A673 (cell line): ENCODE results near the gene COPS4. TPM values are rescaled to one million over a fixed set of nuclear protein-coding genes. Genes with fewer than 3 reads are reported as not detected.

Source experiments
- BruUV-seq: library from RNA; stranded (reverse); fragments of 400-500 nt; replicated peaks from 2 replicates; lab custom pipeline; 2021; lab: Mats Ljungman, UMichigan
- CTCF ChIA-PET: fragments of 300-600 bp; sonication (Branson Sonifier 250); formaldehyde crosslinking; loops from one replicate; lab custom pipeline; 2022; ENCODE audit warnings: antibody characterized with exemption; lab: Charles Lee
- POLR2A ChIA-PET: fragments of 300-600 bp; sonication (Branson Sonifier 250); formaldehyde crosslinking; loops from one replicate; lab custom pipeline; 2022; ENCODE audit warnings: antibody characterized with exemption; ENCODE audit not compliant: low non-redundant PET; lab: Charles Lee
- DNase-seq: peaks from one replicate; pipeline ENCODE4 v3.0.0-alpha.2; 2015; ENCODE audit warnings: low spot score
- H3K27ac ChIP-seq: fragments of 200-600 bp; sonication (generic); 2 replicates; pipeline ENCODE4 v1.5.1; 2016; ENCODE audit warnings: mixed run types, low read depth, mild to moderate bottlenecking, mixed read lengths, antibody characterized with exemption, low read length; ENCODE audit not compliant: poor library complexity, severe bottlenecking
- H3K27me3 ChIP-seq: fragments of 200-600 bp; sonication (generic); replicated peaks from 2 replicates; pipeline ENCODE4 v1.6.1; 2017; ENCODE audit warnings: mixed run types, low read depth, mild to moderate bottlenecking, mixed read lengths, antibody characterized with exemption, low read length; ENCODE audit not compliant: insufficient read depth, poor library complexity
- H3K36me3 ChIP-seq: fragments of 200-600 bp; sonication (generic); 2 replicates; pipeline ENCODE4 v1.6.1; 2016; ENCODE audit warnings: mixed run types, mild to moderate bottlenecking, mixed read lengths, antibody characterized with exemption, low read length; ENCODE audit not compliant: insufficient read depth, poor library complexity, severe bottlenecking
- H3K4me1 ChIP-seq: fragments of 200-600 bp; sonication (generic); 2 replicates; pipeline ENCODE4 v1.6.1; 2017; ENCODE audit warnings: mixed run types, mild to moderate bottlenecking, mixed read lengths, antibody characterized with exemption, low read length; ENCODE audit not compliant: insufficient read depth, poor library complexity, severe bottlenecking
- H3K4me3 ChIP-seq: fragments of 200-600 bp; sonication (generic); 2 replicates; pipeline ENCODE4 v1.5.1; 2016; ENCODE audit warnings: low read depth, mixed run types, mild to moderate bottlenecking, mixed read lengths, low read length; ENCODE audit not compliant: poor library complexity, severe bottlenecking
- H3K9me3 ChIP-seq: fragments of 200-600 bp; sonication (generic); 2 replicates; pipeline ENCODE4 v1.6.1; 2016; ENCODE audit warnings: mixed run types, low read depth, mild to moderate bottlenecking, mixed read lengths, antibody characterized with exemption, low read length; ENCODE audit not compliant: poor library complexity, severe bottlenecking
- CTCF ChIP-seq: fragments of 300-800, 200-600 bp; sonication (generic); conservative IDR thresholded peaks from 2 replicates; pipeline ENCODE4 v1.5.1; 2017; ENCODE audit warnings: low read depth, mild to moderate bottlenecking, antibody characterized with exemption, low read length, moderate library complexity, mixed read lengths
- EZH2 ChIP-seq: fragments of 200-600 bp; sonication (generic); IDR thresholded peaks from 2 replicates; pipeline ENCODE4 v1.6.1; 2017; ENCODE audit warnings: borderline replicate concordance, low read depth, mild to moderate bottlenecking, mixed read lengths, antibody characterized with exemption, low read length; ENCODE audit not compliant: poor library complexity, severe bottlenecking
- intact Hi-C: fragments of 100-400 bp; cut with micrococcal nuclease; formaldehyde crosslinking; loops from one replicate; pipeline ENCODE4 v1.10.0; 2022; ENCODE audit not compliant: unreplicated experiment
- total RNA-seq: library from RNA; stranded (reverse); gene quantifications from 2 replicates; pipeline ENCODE4 v1.2.3, GENCODE V29; 2021

COPS4 gene
- total RNA-seq, 1 experiment from 2014 or later = 25.5 TPM

- H3K27ac ChIP-seq = no peak overlapping the region
- H3K4me1 ChIP-seq = no peaks in the 10 kb centered on the region
- POLR2A ChIA-PET = no interaction called here
- H3K27me3 ChIP-seq = no peaks in the 10 kb centered on the region
- BruUV-seq = no TSS peak
- intact Hi-C loops = no loop called here
- CTCF ChIA-PET = no interaction called here
- TF ChIP-seq EZH2 (no peak), CTCF (no peak)
- no peak for DNase-seq
- no peaks in the 10 kb centered on the region for H3K36me3 ChIP-seq
- H3K4me3 ChIP-seq = no peak overlapping the region
- no peaks in the 10 kb centered on the region for H3K9me3 ChIP-seq
Observed at GRCh38 chr4:82989575-82990429, 45.2 kb upstream of the COPS4 start.

- H3K27ac ChIP-seq = no peak overlapping the region
- ChIA-PET POLR2A (no interaction called here), CTCF (no interaction called here)
- intact Hi-C loops = no loop called here
- no peak for TF ChIP-seq CTCF
- no peak for TF ChIP-seq EZH2
- no peaks in the 10 kb centered on the region for H3K27me3 ChIP-seq
- no peaks in the 10 kb centered on the region for H3K9me3 ChIP-seq
- H3K4me3 ChIP-seq = no peak overlapping the region
- H3K4me1 ChIP-seq = no peaks in the 10 kb centered on the region
- H3K36me3 ChIP-seq = no peaks in the 10 kb centered on the region
- no TSS peak for BruUV-seq
- no peak for DNase-seq
Observed at GRCh38 chr4:82994834-82995233, 40.1 kb upstream of the COPS4 start.

GRCh38 chr4:82998898-82999297 is 36.1 kb upstream of the COPS4 start:
- no peaks in the 10 kb centered on the region for H3K4me1 ChIP-seq
- no peaks in the 10 kb centered on the region for H3K27me3 ChIP-seq
- H3K9me3 ChIP-seq = no peaks in the 10 kb centered on the region
- ChIA-PET CTCF (no interaction called here), POLR2A (no interaction called here)
- no peaks in the 10 kb centered on the region for H3K36me3 ChIP-seq
- TF ChIP-seq EZH2 (no peak), CTCF (no peak)
- no peak for DNase-seq
- no peak overlapping the region for H3K27ac ChIP-seq
- intact Hi-C loops = no loop called here
- no TSS peak for BruUV-seq
- no peak overlapping the region for H3K4me3 ChIP-seq
